ENCODE measurements around the gene XRCC5. TPM values are rescaled to one million over a fixed set of nuclear protein-coding genes. Genes with fewer than 3 reads are reported as not detected.

XRCC5 gene
- total RNA-seq, 1 donor from 2014 or later, result 190 TPM

DNA sequence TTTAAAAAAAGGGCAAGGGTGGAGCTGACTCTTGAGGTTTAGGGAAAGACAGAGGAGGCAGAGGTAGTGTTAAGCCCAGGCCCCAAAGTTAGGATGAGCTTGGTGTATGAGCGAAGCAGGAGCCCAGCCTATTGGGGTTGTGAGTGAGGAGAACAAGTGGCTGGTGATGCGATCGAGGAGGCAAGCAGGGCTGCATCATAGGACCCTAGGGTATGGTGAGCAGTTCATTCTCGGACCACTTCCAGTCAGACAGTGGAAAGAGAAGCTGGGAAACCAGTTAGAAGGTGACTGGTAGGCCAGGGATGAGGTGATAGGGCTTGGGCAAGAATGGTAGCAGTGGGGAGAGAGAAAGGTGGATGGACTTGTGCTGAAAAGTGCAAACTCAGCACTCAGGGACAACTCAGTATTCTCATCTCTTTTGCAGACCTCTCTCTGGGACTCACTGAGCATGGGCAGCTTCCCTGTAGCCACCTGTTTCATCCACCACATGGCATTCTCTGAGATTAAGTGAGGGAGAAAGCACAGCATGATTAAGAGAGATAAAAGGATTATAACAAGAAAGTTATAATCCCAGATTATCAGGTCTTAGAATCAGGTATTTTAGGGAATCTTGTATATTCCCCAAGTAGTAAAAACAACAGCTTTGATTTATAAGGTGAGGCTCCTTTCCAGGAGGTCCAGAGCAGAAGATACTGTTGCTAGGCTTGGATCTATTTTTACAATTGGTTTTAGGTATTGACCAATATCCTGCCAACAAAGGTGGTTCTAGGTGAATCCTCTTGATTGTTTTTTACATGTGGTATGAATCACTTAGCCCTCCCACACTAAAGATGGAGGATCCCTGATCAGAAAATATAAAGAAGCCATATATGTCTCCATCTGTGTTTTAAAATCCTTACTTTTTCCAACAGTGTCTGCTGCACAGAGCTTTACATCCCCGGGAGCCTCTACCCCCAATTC, 38.3 kb downstream of the XRCC5 start:
- DNase-seq (ENCODE audit: extremely low read depth, low read depth, low spot score), result no peak

- no peak for DNase-seq (ENCODE audit: extremely low read depth, low read depth, low spot score)
These were observed 39.8 kb downstream of the XRCC5 start for GRCh38 chr2:216148983-216149382.

DNA sequence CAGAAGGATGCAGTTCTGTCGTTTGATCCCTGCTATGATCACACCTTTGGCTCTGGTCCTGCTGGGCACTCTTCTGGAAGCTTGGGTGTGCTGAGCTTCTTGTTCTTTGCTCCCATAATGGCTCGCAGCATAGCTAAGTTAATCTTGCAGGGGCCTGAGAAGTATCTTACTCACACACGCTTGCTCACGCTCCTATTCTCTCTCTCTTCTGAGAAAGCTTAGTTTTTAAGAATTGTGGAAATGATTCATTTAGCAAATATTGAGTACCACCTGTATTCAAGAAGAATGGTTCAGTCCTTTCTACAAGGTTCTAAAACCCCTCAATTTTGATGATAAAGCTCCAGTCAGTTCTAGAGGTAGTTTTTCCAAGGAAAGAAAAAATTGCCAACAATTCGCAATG, 40.6 kb downstream of the XRCC5 start:
- no peak for DNase-seq (ENCODE audit: extremely low read depth, low read depth, low spot score)

- DNase-seq (ENCODE audit: extremely low read depth, low read depth, low spot score), result no peak
These were observed 42.3 kb downstream of the XRCC5 start for GRCh38 chr2:216151313-216152025.

GRCh38 chr2:216155954-216156353, 46.8 kb downstream of the XRCC5 start:
- no peak for DNase-seq (ENCODE audit: extremely low read depth, low read depth, low spot score)

DNA sequence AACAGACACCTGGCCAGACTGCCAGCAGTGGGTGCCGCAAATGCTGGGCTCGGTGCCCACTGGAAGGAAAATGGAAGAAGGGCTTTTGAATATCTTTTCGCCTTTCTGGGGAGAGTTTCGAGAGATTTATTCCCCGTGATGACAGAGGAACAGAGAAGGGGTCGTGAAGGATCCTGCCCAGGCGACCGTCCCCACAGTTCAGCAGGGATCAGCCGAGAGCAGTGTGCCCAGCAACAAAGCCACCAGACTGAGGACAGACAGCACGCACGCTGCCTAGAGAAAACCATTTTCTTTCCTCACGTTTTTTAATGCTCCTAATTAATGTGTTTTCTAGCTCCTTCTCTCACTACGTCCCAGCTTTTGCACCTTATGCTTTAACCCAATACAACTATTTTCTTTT, 47.7 kb downstream of the XRCC5 start:
- no peak for DNase-seq (ENCODE audit: extremely low read depth, low read depth, low spot score)

GRCh38 chr2:216159144-216159543, 50.0 kb downstream of the XRCC5 start:
- no peak for DNase-seq (ENCODE audit: extremely low read depth, low read depth, low spot score)

DNA sequence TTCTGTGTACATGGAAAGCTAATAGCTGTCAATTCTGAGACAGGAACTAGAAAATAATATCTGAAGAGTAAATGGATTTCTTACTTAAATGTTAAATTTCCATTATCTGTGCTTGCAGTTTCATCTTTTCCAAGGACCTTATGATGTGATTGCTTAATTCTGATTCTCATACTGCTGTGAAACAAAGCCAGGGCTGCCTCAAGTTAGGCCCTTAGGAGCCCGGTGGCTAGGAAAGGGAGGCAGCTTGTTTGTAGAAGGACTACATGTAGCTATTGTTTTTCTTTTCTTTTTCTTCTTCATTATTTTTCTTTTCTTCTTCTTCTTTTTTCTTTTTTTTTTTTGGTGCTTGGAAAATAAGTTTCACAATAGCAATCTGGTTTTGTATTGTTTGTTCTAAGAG, 50.5 kb downstream of the XRCC5 start:
- no peak for DNase-seq (ENCODE audit: extremely low read depth, low read depth, low spot score)

- no peak for DNase-seq (ENCODE audit: extremely low read depth, low read depth, low spot score)
These were observed 51.6 kb downstream of the XRCC5 start for GRCh38 chr2:216160786-216161185.

DNA sequence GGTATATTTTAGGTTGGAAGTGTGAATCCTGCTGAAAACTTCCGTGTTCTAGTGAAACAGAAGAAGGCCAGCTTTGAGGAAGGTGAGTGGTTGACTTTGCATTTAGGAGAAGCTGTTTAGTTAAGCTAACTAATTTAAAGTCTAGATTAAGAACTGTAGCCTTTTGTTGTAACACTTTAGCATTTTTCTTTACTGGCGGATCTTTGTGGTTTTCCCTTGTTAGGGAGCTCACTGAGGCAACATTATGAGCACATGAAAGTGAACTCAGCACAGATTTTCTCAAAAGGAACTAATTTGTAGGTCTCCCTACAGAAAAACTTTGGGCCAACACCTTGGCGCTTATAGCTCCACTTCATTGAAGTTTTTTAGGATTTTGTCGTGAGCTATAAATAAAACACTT, 52.8 kb downstream of the XRCC5 start:
- no peak for DNase-seq (ENCODE audit: extremely low read depth, low read depth, low spot score)

GRCh38 chr2:216163518-216163917, 54.4 kb downstream of the XRCC5 start:
- DNase-seq (ENCODE audit: extremely low read depth, low read depth, low spot score), result no peak

GRCh38 chr2:216164087-216164486, 54.9 kb downstream of the XRCC5 start:
- no peak for DNase-seq (ENCODE audit: extremely low read depth, low read depth, low spot score)

- no peak for DNase-seq (ENCODE audit: extremely low read depth, low read depth, low spot score)
These were observed 55.4 kb downstream of the XRCC5 start for GRCh38 chr2:216164576-216164975.

DNA sequence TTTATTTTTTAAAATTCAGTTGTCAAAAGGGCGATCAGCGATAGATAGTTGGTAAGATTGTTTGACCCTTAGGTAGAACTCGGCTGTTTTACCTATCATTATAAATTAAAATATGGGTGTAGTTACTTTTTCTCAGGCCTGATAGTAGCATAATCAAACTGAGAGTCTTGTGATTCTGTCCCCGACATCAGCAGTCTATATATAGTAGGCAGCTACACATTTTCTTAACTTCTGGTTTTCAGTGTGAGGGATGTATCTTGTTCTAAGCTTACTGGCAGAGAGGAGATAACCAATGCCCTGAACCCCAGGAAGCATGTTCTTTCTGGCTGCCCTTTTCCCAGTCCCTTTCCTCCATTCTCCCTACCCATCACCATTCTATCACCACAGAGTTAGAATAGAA, 56.6 kb downstream of the XRCC5 start:
- DNase-seq (ENCODE audit: extremely low read depth, low read depth, low spot score), result no peak

GRCh38 chr2:216169087-216169486, 59.9 kb downstream of the XRCC5 start:
- DNase-seq (ENCODE audit: extremely low read depth, low read depth, low spot score), result no peak

- no peak for DNase-seq (ENCODE audit: extremely low read depth, low read depth, low spot score)
These were observed 61.1 kb downstream of the XRCC5 start for GRCh38 chr2:216170076-216170763.

DNA sequence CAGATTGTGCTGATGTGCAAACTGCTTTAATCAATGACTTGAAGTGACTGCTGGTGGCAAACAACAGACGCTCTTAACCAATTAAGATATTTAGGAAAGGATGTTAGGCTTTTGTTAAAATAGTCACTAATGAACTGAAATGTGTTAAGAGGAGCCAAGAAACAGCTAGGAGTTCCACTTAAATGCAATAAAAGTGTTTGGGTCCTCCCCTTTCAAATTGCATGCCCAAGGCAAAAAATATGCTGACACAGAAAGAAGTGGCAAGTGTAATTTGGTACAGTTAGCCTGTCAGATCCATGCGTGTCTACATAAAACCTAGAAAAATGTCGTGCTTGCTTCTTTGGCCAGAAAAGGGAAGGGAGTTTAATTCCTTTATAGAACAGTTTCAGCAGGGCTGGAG, 61.9 kb downstream of the XRCC5 start:
- DNase-seq (ENCODE audit: extremely low read depth, low read depth, low spot score), result no peak

DNA sequence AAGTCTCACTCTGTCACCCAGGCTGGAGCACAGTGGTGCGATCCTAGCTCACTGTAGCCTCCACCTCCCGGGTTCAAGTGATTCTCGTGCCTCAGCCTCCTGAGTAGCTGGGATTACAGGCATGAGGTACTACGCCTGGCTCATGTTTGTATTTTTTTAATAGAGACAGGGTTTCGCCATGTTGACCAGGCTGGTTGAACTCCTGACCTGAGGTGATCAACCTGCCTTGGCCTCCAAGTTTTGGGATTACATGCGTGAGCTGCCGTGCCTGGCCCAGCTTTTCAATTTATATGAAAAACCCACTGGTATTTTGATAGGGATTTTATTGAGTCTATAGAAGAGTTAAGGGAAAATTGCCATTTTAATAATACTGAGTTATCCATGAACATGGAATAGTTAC, 63.3 kb downstream of the XRCC5 start:
- no peak for DNase-seq (ENCODE audit: extremely low read depth, low read depth, low spot score)

GRCh38 chr2:216179015-216179414, 69.9 kb downstream of the XRCC5 start:
- DNase-seq (ENCODE audit: extremely low read depth, low read depth, low spot score), result no peak

DNA sequence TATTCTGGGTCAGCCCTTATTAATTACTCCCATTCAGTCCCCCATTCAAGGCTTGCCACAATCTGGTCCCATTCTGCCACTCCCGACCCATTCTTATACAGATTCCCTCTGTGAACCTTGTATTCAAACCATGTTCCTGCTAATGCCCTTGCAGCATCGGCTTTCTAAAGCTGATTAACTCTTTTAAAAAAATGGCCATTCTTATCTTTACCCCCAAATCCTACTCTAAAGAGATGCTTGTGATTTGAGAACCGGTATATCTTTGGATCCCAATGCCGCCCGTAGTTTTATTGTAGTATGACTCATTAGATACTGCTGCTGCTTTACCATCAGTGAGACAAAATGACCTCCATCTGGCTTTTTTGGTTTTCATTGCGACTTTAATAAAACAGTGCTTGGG, 72.2 kb downstream of the XRCC5 start:
- DNase-seq (ENCODE audit: extremely low read depth, low read depth, low spot score), result no peak

GRCh38 chr2:216181953-216182461, 72.9 kb downstream of the XRCC5 start:
- DNase-seq (ENCODE audit: extremely low read depth, low read depth, low spot score), result no peak

Measured in glomerular endothelial cell (primary cell).